Neuronal stem cell (in vitro differentiated cells): ENCODE data around the gene GPR89A.
A peak's percentile ranks its signal among the peaks of the same experiment; 100 is the strongest.

Source experiments
- DNase-seq: peaks from one replicate; pipeline ENCODE4 v3.0.0-alpha.2; 2013; ENCODE audit warnings: low spot score
- H2AFZ ChIP-seq: one replicate; pipeline ENCODE4 v1.6.1; 2013; ENCODE audit warnings: mild to moderate bottlenecking, low read length, inconsistent platforms
- H2AK5ac ChIP-seq: 2 replicates; pipeline ENCODE4 v1.6.1; 2013; ENCODE audit warnings: low read depth, mild to moderate bottlenecking, inconsistent platforms, low read length, moderate library complexity, mixed read lengths
- H2BK120ac ChIP-seq: 2 replicates; pipeline ENCODE4 v1.6.1; 2013; ENCODE audit warnings: low read depth, mild to moderate bottlenecking, inconsistent platforms, low read length, moderate library complexity, mixed read lengths
- H2BK12ac ChIP-seq: one replicate; pipeline ENCODE4 v1.6.1; 2013; ENCODE audit warnings: low read length, inconsistent platforms
- H2BK15ac ChIP-seq: 2 replicates; pipeline ENCODE4 v1.6.1; 2013; ENCODE audit warnings: mild to moderate bottlenecking, low read length, inconsistent platforms, mixed read lengths
- H2BK5ac ChIP-seq: one replicate; pipeline ENCODE4 v1.6.1; 2013; ENCODE audit warnings: inconsistent platforms, mild to moderate bottlenecking, low read length, moderate library complexity
- H3K14ac ChIP-seq: one replicate; pipeline ENCODE4 v1.6.1; 2013; ENCODE audit warnings: low read length, inconsistent platforms
- H3K18ac ChIP-seq: 2 replicates; pipeline ENCODE4 v1.6.1; 2013; ENCODE audit warnings: low read length, inconsistent platforms
- H3K23ac ChIP-seq: 2 replicates; pipeline ENCODE4 v1.6.1; 2013; ENCODE audit warnings: low read depth, mild to moderate bottlenecking, mixed read lengths, low read length, inconsistent platforms; ENCODE audit not compliant: poor library complexity
- H3K27ac ChIP-seq: replicated peaks from 3 replicates; pipeline ENCODE4 v1.5.1; 2013; ENCODE audit warnings: low read length, inconsistent platforms
- H3K27me3 ChIP-seq, 3 experiments: 2 replicates each; pipeline ENCODE4 v1.6.1; 2013; ENCODE audit warnings: low read length in 3 of 3, mild to moderate bottlenecking in 2 of 3, inconsistent platforms in 1 of 3, low read depth in 1 of 3, mixed read lengths in 1 of 3, moderate library complexity in 1 of 3; ENCODE audit not compliant: control insufficient read depth in 3 of 3, insufficient read depth in 3 of 3
- H3K36me3 ChIP-seq, 2 donors: replicated peaks in 1 of 2; 2 replicates each; pipeline ENCODE4 v1.6.1; 2013; ENCODE audit warnings: low read length in 2 of 2; ENCODE audit not compliant: control insufficient read depth in 2 of 2, insufficient read depth in 2 of 2
- H3K4ac ChIP-seq: 2 replicates; pipeline ENCODE4 v1.6.1; 2013; ENCODE audit warnings: inconsistent platforms, mild to moderate bottlenecking, low read length, moderate library complexity
- H3K4me1 ChIP-seq, 2 donors: 1 replicate in 1 of 2; 2 replicates in 1 of 2; pipeline ENCODE4 v1.6.1; 2013; ENCODE audit warnings: low read length in 2 of 2, low read depth in 1 of 2; ENCODE audit not compliant: control insufficient read depth in 2 of 2, insufficient read depth in 1 of 2
- H3K4me2 ChIP-seq: one replicate; pipeline ENCODE4 v1.6.1; 2013; ENCODE audit warnings: mild to moderate bottlenecking, low read length, inconsistent platforms; ENCODE audit not compliant: insufficient read depth, poor library complexity, severe bottlenecking
- H3K4me3 ChIP-seq, 2 donors: 2 replicates each; pipeline ENCODE4 v1.5.1; 2013; ENCODE audit warnings: low read length in 2 of 2, mild to moderate bottlenecking in 2 of 2, inconsistent platforms in 1 of 2, moderate library complexity in 1 of 2
- H3K79me1 ChIP-seq: one replicate; pipeline ENCODE4 v1.6.1; 2013; ENCODE audit warnings: low read depth, mild to moderate bottlenecking, inconsistent platforms, low read length, moderate library complexity
- H3K9ac ChIP-seq: one replicate; pipeline ENCODE4 v1.6.1; 2013; ENCODE audit warnings: mild to moderate bottlenecking, low read depth, low read length, inconsistent platforms; ENCODE audit not compliant: poor library complexity
- H3K9me3 ChIP-seq, 2 donors: replicated peaks in 1 of 2; 2 replicates each; pipeline versions ENCODE3 to v1.6.1; 2013; ENCODE audit warnings: low read length in 2 of 2, mild to moderate bottlenecking in 2 of 2, inconsistent platforms in 1 of 2, low read depth in 1 of 2, mixed read lengths in 1 of 2, moderate library complexity in 1 of 2; ENCODE audit not compliant: control insufficient read depth in 2 of 2, insufficient read depth in 1 of 2
- H4K8ac ChIP-seq: one replicate; pipeline ENCODE4 v1.6.1; 2013; ENCODE audit warnings: low read depth, mild to moderate bottlenecking, inconsistent platforms, low read length, moderate library complexity
- H4K91ac ChIP-seq: one replicate; pipeline ENCODE4 v1.6.1; 2013; ENCODE audit warnings: low read length, low read depth, mild to moderate bottlenecking, inconsistent platforms; ENCODE audit not compliant: poor library complexity
- WGBS, 2 donors: extraction: QIAGEN DNeasy Blood & Tissue Kit; methylation state at CpG; one replicate each; pipeline ENCODE4 v1.1.7; 2013; ENCODE audit warnings: missing lambda C conversion rate in 2 of 2, mixed read lengths in 1 of 2; ENCODE audit not compliant: insufficient read length in 2 of 2, insufficient replicate concordance in 1 of 2; ENCODE audit errors: extremely low coverage in 2 of 2; 5-methylcytosine and 5-hydroxymethylcytosine counted together

Gene GPR89A

GRCh38 chr1:145688924-145689323 lies 81.1 kb downstream of the GPR89A start:
- Histone ChIP-seq H3K36me3 (no peaks in the 10 kb centered on the region), H2AK5ac (no peak overlapping the region), H3K4me1 (peaks cover 0 to 5% of the 10 kb centered on the region in 2 donors), H2BK12ac (no peak overlapping the region), H3K9ac (no peak overlapping the region), H2BK5ac (no peak overlapping the region), H3K4me3 (peak overlapping the region in 1 of 2 donors; percentile 41), H3K4me2 (no peak overlapping the region), H2BK15ac (no peak overlapping the region), H3K9me3 (no peaks in the 10 kb centered on the region), H3K27me3 (no peaks in the 10 kb centered on the region), H3K14ac (no peak overlapping the region), H4K8ac (no peak overlapping the region), H2BK120ac (no peak overlapping the region), H3K4ac (no peak overlapping the region), H3K23ac (no peak overlapping the region), H4K91ac (no peak overlapping the region), H3K27ac (no peak overlapping the region), H2AFZ (no peak overlapping the region), H3K18ac (no peak overlapping the region), H3K79me1 (no peaks in the 10 kb centered on the region)
- no CpG with 5 or more reads among the region's 6 CpGs for WGBS, 2 donors
- DNase-seq = no peak

- no peak overlapping the region for H3K4me2 ChIP-seq
- no peak overlapping the region for H3K14ac ChIP-seq
- no peak overlapping the region for H3K18ac ChIP-seq
- no peaks in the 10 kb centered on the region for H3K79me1 ChIP-seq
- H2BK15ac ChIP-seq = no peak overlapping the region
- no peak overlapping the region for H3K27ac ChIP-seq
- no peak for DNase-seq
- no peak overlapping the region for H2BK5ac ChIP-seq
- H2BK120ac ChIP-seq = no peak overlapping the region
- no peak overlapping the region for H3K4ac ChIP-seq
- no peak overlapping the region for H3K9ac ChIP-seq
- no peak overlapping the region for H3K23ac ChIP-seq
- H3K9me3 ChIP-seq = no peaks in the 10 kb centered on the region
- no peak overlapping the region for H2BK12ac ChIP-seq
- H4K91ac ChIP-seq = no peak overlapping the region
- H2AK5ac ChIP-seq = no peak overlapping the region
- no peaks in the 10 kb centered on the region for H3K36me3 ChIP-seq
- no peak overlapping the region for H3K4me3 ChIP-seq
- H3K4me1 ChIP-seq = peaks cover 0 to 5% of the 10 kb centered on the region in 2 donors
- WGBS, 2 donors = no CpG with 5 or more reads among the region's 6 CpGs
- no peaks in the 10 kb centered on the region for H3K27me3 ChIP-seq
- no peak overlapping the region for H4K8ac ChIP-seq
- no peak overlapping the region for H2AFZ ChIP-seq
Observed at GRCh38 chr1:145689922-145690321, 82.1 kb downstream of the GPR89A start.

DNA sequence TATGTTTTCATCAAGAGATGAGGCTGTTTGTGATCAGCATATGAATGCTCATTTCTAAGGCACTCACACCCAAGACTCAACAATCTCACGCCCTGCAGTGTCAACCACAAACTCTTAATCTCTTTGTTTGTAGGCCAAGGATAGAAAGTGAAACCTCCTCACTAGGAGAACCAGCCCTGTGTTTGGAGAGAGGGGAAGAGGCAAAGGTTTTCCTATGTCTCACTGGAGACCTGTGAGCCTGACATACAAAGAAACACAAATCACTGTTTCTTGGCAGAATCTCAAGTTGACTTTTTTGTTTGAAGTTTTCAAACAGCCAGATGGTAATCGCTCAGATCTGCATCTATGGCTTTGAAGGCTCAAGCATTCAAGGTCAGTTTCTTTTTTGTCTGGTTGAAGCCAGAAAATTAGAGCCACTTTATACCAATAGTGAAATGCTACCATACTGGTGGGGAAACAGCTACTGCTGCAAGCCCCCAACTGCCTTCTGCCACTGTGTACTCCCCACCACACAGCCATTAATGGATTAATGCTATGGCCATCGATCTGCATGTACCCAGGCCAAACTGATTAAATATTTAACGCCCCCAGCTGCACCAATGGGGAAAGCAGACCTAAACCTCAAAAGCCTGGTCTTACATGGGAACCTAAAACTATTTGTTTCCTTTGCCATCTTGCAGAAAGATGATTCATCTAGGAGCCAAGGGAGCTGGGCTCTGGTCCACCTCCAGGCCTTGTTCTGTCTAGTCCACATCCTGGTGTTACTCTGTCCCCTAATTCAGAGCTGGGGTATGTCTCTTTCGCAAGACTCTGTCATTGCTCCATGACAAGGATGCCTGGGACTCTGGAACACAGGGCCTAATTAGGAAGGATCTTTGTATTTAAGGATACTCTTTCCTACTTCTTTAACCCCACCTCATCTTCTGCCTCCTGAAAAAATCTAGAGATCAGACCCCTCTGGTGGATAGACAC lies 83.1 kb downstream of the GPR89A start:
- Histone ChIP-seq H3K4ac (no peak overlapping the region), H3K79me1 (no peaks in the 10 kb centered on the region), H3K4me1 (peaks cover 0 to 5% of the 10 kb centered on the region in 2 donors), H2BK120ac (no peak overlapping the region), H4K91ac (no peak overlapping the region), H3K14ac (no peak overlapping the region), H3K18ac (no peak overlapping the region), H3K9ac (no peak overlapping the region), H3K27me3 (peaks cover 0 to 2% (median 0%) of the 10 kb centered on the region in 3 experiments), H2BK12ac (no peak overlapping the region), H2BK15ac (no peak overlapping the region), H3K27ac (no peak overlapping the region), H3K4me3 (no peak overlapping the region), H2AK5ac (no peak overlapping the region), H4K8ac (no peak overlapping the region), H2BK5ac (no peak overlapping the region), H3K36me3 (no peaks in the 10 kb centered on the region), H3K9me3 (no peaks in the 10 kb centered on the region), H3K4me2 (no peak overlapping the region), H3K23ac (no peak overlapping the region), H2AFZ (no peak overlapping the region)
- WGBS, 2 donors = no CpG with 5 or more reads among the region's 5 CpGs
- DNase-seq = no peak

- Histone ChIP-seq H3K4ac (no peak overlapping the region), H3K4me1 (peaks cover 2 to 5% of the 10 kb centered on the region in 2 donors), H2AK5ac (no peak overlapping the region), H2BK12ac (no peak overlapping the region), H3K79me1 (no peaks in the 10 kb centered on the region), H3K4me3 (no peak overlapping the region), H3K14ac (no peak overlapping the region), H3K27me3 (peaks cover 0 to 4% (median 0%) of the 10 kb centered on the region in 3 experiments), H4K91ac (no peak overlapping the region), H2BK120ac (no peak overlapping the region), H3K27ac (no peak overlapping the region), H3K36me3 (no peaks in the 10 kb centered on the region), H2AFZ (no peak overlapping the region), H3K9ac (no peak overlapping the region), H4K8ac (no peak overlapping the region), H3K4me2 (no peak overlapping the region), H2BK5ac (no peak overlapping the region), H3K23ac (no peak overlapping the region), H3K9me3 (no peaks in the 10 kb centered on the region), H3K18ac (no peak overlapping the region), H2BK15ac (no peak overlapping the region)
- WGBS, 2 donors = no CpG with 5 or more reads among the region's 11 CpGs
- DNase-seq = no peak
Observed at GRCh38 chr1:145692785-145693443, 85.1 kb downstream of the GPR89A start.
